ENCODE results near the gene C1orf167. TPM values are rescaled to one million over a fixed set of nuclear protein-coding genes. Genes with fewer than 3 reads are reported as not detected.
A peak's percentile ranks its signal among the peaks of the same experiment; 100 is the strongest.

C1orf167 gene
- total RNA-seq, 1 donor from 2014 or later = 0.29 TPM

DNA sequence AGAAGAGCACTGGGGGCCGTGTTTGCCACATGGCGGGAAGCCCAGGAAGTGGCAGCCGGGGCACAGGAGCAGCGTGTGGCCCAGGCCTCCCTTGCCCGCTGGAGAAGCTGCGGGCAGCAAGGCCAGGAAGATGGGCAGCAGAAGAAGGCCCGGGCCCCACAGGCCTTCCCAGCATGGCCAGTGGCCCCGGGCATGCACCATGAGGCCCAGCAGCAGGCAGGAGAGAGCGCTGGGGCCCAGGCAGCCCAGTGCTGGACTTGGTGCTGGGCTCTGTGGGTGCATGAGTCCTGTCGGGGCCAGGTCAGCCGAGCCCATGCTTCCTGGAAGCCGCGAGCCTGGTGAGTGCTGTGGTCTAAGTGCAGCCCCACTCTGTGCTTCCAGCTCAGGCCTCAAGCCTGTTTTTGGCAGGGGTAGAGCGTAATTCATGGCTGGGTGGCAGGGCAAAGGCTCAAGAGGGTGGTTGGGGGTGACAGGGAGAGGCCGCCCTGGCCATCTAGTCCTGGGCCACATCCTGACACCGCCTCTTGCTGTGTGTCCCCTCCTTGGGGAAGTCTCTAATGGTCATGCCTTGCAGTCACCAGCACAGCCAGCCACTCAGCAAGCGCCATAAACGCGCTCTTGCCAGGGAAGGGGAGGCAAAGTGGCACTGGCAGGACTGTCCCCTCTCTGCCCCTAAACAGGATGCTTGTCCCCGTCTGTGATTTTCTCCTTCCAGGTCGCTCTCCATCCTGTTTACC lies 22.4 kb downstream of the C1orf167 start:
- no peak for DNase-seq (ENCODE audit: low spot score)

DNA sequence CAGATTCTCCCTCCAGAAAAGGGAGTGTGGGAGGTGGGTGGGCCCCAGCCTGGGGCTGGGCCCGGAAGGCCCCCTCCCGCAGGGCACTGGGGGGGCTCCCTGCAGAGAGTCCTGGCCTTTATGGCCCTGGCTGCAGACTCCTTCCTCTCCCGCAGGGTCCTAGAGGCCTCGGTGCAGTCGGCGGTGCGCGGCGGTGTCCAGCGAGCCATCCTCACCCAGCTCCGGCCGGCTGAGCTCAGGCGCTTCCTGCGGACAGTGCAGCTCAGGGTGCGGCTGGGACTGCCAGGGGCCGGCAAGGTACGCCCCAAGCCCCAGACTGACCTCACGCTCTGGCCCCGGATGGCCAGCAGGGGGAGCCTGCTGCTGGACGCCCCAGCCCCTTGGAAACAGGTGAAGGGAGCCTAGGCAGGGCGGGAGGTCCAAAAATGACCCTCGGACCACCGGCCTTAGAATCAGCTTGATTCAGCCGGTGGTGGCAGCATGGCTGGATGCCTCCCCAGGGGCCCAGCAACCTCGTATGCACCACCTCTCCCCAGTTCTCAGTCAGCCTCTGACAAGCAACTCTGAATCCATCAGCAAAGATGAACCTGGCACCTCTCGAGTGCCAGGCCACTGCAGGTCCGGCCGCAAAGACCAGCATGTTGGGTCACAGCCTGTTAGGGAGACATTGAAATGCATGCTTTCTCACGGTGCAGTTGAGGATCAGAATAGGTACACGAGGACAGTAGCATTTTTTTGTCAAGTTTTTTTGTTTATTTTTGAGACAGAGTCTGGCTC lies 23.2 kb downstream of the C1orf167 start:
- DNase-seq (ENCODE audit: low spot score) = peak; percentile 50

DNA sequence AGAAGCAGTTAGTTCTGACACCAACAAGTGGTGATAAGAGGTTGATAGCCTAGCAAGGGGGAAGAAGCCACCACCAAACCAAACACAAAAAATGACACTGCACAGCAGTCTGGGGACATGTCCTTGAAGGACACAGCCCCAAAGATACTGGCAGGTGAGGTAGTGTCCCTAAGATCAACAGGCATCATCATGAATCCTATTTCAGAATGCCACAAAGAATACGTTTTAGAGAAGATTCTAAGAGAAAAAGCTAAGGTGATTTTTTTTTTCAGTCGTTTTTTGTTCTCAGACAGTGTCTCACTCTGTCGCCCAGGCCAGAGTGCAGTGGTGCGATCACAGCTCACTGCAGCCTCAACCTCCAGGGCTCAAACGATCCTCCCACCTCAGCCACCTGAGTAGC lies 24.2 kb downstream of the C1orf167 start:
- no peak for DNase-seq (ENCODE audit: low spot score)

DNA sequence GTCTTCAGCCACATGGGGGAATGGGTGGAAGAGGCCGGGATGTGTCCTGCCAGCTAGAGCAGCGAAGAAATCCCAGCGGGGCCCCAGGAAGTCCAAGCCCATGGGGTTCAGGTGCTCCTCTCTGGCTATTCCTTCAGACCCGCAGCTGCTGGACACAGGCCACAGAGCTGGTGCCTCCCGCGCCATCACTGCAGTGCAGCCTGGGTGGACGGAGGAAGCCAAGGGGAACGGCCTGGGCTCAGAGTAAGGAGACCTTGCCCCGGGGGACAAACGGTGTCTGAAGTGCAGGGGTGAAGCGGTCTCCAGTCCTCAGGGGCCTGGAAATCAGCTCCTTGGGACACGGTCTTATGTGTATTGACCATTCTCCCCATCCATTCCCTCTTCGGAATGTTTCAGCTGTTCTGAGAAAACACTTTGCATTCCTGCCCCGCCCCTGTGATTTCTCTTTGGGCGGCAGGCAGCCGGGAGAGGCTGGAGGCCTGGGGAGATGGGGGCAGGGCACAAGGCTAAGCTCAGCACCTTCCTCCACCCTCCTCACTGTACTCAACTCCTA lies 25.3 kb downstream of the C1orf167 start:
- DNase-seq (ENCODE audit: low spot score) = peak; percentile 76

DNA sequence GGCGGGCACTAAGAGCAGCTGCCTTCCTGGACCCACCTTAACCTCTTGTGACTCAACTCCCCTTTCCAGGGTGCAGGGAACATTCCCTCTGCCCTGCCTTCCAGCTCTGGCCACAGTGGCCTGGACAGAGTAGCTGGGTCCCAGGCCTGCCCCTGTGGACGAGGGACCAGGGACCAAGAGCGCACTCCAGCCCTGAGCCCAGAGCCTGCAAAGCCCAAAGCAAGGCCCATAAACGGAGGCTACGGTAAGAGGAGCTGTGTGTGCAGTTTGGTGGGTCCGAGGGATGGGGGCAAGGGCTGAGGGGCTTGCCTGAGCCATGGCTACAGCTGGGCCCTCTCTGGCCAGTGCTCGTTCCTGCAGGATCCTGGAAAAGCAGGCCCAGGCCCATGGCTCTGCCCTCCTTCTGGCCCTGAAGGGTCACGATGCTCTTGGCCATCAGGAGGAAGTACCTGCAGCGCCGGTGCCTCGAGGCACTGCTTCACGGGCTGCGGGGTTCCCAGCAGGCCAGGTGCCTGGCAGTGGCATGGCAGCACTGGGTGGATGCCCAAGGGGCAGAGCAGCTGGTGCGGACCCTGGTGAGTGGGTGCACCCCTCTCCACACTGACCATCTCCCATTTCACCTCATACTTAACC lies 25.9 kb downstream of the C1orf167 start:
- DNase-seq (ENCODE audit: low spot score) = no peak

DNA sequence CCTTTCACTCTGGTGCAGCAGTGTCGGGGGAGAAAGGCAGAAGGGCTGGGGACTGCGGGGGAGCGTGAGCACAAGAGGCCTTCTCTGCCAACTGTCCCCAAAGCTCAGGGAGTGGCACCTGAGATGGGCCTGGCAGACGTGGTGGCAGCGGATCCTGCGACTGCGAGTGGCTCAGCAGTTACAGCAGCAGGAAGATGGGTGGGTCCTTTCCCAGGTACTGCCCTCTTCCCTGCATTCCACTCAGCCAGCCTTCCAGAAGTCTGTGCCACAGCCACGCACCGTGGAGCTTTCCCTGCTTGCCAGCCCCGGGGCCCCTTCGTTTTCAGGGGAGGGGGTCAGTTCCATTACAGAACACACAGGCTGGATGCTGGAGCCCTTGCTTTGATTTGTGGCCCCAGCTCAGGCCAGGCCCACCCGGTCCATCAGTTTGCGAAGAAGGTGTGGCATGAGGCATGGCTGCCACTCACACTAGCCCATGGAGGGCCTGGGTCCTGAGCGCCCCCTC lies 26.6 kb downstream of the C1orf167 start:
- no peak for DNase-seq (ENCODE audit: low spot score)

DNA sequence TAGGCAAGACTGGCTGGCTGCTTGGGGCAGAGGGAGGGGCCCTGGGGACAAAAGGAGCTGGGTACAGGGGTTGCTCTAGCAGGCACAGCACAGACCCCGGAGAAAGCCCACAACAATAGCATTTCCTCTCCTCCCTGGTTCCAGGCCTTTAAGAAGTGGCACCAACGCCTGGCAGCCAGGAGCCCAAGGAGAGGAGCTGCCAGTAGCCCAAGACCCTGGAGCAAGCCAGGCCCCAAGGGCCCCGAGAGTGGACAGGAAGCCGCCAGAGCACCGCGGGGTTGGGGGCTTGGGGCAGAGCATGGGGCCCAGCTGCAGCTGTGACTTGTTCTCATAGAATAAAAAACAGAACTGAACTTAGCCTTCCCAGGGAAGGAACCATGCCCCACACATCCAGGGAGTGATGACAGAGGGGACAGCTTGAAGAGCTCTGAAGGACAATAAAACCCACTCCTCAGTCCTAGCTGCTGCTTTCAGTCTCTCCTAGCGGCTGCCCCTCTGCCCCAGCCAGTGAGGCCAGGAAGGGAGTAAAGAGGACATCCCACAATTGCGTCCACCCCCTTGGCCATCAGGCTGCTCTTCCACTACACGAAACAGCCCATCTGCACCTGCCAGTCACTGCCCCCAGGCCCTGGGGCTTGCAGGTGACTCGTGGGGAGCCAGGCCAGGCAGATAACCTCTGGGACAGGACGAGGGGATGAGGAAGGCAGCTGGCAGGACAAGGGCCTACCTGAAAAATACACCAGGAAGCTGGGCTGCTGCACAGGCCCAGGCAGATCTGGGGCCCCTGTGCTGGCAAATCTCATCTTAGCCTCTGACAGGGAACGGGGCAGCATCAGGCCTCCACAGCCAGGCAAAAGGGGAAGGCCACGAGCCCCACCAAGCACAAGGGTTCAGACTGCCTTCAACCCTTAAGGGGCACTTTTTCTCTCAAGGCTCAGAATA lies 27.4 kb downstream of the C1orf167 start:
- no peak for DNase-seq (ENCODE audit: low spot score)

DNA sequence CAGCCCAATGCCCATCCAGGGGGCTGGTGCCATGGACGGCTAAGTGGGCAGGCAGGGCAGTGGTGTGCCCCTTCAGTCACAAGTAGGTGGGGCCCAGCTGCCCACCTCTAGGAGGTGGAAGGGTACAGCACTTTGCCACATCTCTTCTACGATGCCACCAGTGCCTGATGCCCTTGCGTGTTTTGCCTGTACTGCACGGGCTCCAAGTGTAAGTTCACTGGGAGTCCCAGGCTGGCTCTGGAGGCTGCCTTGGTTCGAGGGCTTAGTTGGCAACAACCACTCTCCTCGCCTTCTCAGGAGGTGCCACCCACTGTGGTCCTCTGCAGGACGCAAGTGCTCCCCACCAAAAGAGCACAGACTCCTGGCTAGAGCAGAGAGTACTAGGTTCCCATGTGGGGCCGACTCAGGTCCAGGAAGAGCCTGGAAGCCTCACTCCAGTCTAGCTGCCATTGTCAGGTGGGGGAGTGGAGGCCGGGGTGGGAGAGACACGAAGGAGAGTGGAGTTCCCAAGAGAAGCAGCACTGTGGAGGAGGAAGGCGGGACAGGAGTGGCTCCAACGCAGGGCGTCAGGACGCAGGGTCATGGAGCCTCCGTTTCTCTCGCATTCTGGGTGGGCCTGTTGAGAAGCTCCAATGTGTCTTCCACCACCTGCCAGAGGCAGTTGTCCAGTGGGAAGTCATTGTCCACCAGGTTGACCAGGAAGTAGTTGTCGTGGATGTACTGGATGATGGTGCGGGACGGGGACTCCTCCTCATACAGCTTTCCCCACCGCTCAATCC lies 28.3 kb downstream of the C1orf167 start:
- no peak for DNase-seq (ENCODE audit: low spot score)

DNA sequence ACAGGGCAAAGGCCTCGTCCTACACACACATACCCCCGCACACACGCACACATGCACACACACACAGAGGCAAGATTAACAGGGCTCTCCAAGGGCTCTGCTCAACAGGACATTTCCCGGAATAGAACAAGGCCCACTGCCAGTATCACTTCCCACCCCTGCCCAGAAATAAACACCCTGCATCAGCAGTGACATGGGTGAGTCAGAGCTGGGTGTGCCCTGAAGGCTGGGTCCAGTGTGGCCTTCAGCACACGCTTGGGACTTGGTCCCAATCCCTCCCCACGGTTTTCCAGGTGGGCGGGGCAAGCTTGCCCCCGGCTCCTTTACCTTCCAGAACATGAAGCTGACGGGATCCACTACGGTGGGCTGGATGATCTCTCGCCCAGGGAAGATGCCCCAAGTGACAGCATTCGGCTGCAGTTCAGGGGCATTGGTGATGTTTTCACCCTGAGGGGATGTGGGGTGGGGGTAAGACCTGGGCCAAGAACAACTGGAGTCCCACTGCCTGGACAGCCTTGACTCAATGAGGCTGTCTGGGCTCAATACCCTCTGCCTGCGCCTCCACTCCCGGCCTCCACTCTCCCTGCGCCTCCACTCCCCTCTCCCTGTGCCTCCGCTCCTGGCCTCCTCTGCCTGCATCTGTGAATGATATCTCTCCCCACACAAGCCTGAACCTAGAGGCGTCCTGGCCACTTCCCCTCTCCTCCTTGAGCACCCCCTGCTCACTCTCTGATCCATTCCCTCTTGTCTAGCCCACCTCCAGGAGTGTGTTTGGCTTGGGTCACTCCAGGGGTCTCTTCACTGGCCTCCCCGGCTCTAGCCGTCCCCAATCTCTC lies 29.1 kb downstream of the C1orf167 start:
- DNase-seq (ENCODE audit: low spot score) = peak; percentile 93

DNA sequence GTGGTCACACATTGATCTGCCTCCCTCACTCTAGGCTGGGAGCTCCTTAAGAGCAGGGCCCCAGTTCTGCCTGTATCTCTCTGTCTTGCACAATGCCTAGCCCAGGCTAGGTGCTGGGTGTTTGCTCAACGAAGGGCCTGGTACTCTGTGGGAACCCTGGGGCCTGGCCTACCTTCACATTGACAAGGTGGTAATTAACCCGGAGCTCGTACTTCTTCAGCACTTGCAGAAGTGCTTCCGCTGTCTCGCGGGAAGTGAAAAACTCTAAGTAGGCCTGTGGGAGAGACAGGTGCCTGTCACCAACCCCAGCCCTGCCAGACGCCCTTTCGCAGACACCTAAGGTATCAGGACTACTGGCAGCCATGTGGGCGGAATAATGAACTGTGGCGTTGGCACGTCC lies 30.1 kb downstream of the C1orf167 start:
- DNase-seq (ENCODE audit: low spot score) = no peak

DNA sequence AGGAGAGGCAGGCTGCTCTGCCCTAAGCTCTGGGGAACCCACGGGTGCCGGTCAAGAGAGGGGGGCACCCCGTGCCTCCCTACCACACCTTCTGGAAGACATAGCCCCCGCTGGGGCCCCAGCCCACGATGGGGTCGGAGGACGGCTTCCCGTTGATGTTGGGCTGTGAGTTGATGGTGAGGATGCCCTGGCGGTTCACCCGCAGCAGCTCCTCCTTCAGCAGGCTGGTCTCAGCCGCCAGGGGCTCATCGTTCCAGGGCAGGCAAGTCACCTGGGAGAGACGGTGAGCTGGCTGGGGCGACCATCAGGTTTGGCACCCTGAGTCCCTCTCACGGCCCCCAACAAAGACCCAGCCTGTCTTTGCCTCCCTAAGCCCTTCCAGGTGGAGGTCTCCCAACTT lies 31.8 kb downstream of the C1orf167 start:
- no peak for DNase-seq (ENCODE audit: low spot score)

DNA sequence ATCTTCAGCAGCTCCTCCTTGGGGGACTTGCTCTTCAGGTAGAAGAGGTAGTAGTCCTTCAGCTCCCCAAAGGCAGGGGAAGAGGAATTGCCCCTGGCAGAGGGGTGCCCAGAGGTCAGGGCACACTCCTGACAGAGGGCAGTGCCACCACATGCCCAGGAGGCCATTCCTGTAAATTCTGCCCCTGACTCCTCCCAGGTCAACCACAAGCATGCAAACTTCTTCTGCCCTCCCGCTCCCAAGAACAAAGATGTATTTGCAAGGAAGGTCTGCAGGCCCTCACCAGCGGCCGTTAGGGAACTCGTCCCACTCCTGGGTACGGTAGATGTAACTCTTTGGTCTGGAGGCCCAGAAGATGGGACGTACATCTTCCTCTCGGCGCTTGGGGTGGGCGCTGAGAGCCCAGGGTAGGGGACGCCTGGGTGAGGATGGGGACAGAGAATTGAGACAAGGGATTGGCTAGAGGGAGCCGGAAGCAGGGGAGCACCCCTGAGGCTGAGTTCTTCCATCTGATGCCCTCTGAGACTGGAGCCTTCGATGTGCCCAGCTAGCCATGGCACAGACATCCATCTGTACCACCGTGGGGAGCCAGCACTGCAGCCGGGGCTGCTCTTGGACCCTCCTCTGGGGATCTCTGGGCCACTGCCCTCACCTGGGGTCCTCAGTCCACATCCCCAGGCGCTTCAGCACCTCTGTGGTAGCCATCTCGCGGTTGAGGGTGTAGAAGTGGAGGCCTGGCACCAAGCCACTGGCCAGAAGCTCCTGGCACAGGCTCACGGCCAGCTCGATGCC lies 32.6 kb downstream of the C1orf167 start:
- no peak for DNase-seq (ENCODE audit: low spot score)

DNA sequence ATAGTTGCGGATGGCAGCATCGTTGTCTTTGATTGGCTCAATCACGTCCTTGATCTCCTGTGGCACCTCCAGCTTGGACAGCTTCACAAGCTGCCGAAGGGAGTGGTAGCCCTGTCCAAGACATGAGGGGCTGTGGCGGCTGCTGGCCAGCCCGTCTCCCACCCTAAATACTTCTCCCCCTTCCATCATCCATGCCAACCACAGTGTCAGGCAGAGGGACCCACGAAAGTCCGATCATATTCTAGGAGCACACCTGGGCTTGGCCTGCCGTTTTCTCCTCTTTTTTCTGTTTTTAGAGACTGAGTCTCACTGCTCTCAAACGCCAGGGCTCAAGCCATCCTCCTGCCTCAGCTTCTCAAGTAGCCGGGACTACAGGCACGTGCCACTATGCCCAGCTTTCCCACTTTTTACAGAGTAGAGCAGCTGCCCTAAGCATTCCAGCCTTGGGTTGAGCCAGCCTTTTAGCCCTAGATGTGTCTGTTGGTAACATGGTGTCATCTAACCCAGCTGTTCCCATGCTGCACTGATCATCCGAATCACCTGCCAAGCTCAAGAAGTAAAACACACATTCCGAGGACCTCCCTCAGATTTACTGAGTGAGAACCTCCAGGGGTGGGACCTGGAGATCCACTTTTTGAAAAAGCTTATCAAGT lies 33.4 kb downstream of the C1orf167 start:
- no peak for DNase-seq (ENCODE audit: low spot score)

DNA sequence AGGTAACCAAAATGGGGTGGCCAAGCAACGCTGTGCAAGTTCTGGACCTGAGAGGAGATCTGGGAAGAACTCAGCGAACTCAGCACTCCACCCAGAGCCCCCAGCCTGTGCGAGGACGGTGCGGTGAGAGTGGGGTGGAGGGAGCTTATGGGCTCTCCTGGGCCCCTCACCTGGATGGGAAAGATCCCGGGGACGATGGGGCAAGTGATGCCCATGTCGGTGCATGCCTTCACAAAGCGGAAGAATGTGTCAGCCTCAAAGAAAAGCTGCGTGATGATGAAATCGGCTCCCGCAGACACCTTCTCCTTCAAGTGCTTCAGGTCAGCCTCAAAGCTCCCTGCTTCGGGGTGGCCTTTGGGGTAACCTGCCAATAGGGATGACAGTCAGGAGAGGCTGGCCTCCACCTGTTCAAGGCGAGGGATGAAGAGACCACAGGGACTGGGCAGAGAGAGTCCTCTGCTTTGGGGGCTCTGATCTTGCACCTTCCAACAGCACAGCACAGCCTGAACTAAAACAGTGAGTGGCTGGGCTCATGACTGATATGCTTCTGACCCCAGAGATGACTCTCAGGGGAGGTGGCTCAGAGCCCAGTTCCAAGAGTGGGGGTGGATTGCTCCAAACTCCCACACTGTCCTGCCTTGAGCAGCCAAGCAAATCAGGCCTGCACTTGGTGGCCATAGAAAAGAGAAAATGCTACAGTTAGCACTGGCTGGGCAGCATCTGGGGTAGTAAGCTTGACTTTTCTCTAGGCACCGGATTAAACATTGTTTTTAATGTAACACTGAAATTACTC lies 34.2 kb downstream of the C1orf167 start:
- no peak for DNase-seq (ENCODE audit: low spot score)

DNA sequence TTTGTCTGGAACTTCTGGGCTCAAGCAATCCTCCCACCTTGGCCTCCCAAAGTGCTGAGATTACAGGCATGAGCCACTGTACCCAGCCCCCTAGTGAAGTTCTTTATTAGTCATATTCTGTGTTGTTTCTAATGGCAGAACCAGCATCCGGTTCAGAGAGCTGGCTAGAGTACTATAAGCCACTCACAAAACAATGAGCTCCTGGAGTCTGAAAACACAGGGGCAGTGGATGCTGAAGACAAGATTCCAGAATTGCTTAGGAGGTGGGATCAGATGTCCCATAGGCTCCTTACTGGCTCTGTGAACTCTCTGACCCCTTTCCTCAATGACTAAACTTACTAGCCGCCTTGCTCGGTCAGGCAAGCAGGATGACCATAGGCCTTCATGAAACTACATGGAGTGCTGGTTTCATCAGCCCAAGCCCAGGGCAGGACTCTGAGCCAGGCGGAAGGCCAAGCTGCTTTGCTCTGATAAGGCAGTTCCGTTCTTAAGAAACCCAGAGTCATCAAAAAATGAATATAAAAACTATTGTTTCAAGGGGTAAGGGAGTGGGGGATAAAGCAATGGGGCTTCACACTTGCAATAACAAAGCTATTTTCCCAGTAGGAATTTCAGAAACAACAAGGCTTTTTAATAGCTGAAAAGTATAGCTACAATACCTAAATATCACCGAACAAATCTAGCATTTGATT lies 35.7 kb downstream of the C1orf167 start:
- DNase-seq (ENCODE audit: low spot score) = no peak

DNA sequence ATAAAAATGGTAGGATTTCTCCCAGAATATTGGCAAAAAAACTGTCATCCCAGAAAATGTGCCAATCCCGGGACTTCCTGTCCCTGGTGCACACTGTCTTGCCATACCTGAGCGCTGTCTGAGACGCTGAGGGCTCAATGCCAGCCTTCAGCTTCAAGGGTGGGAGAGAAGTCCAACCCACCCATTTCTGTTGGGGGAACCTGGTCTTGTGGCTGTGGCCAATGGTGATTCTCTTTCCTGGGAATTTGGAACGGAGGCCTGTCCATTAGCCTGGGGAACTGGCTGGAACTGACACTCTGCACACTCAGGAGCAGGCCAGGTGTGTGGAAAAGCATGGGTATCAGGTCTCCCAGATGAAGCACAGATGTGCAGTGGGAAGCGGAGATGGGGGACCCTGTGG lies 37.1 kb downstream of the C1orf167 start:
- DNase-seq (ENCODE audit: low spot score) = no peak

DNA sequence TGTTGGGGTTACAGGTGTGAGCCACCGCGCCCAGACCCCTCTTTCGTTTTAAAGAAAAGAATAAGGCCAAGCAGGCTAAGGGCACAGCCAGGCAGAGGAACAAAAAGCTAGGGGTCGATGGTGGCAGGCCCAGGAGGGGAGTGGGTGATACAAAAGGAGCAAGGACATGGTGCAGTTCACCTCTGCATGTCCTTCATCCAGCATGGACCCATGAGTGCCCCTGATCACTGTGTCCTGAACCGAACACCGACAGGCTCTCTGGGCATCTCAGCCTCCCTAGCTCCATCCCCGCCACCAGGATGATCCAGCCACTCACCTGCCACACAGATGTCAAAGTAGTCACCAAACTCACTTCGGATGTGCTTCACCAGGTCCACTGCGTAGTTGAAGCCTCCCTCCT lies 37.9 kb downstream of the C1orf167 start:
- DNase-seq (ENCODE audit: low spot score) = no peak

All from mucosa of gallbladder (tissue), 1 donor.